ENCODE results near the gene DDX52.

The DDX52 gene, protein sequence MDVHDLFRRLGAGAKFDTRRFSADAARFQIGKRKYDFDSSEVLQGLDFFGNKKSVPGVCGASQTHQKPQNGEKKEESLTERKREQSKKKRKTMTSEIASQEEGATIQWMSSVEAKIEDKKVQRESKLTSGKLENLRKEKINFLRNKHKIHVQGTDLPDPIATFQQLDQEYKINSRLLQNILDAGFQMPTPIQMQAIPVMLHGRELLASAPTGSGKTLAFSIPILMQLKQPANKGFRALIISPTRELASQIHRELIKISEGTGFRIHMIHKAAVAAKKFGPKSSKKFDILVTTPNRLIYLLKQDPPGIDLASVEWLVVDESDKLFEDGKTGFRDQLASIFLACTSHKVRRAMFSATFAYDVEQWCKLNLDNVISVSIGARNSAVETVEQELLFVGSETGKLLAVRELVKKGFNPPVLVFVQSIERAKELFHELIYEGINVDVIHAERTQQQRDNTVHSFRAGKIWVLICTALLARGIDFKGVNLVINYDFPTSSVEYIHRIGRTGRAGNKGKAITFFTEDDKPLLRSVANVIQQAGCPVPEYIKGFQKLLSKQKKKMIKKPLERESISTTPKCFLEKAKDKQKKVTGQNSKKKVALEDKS

DNA sequence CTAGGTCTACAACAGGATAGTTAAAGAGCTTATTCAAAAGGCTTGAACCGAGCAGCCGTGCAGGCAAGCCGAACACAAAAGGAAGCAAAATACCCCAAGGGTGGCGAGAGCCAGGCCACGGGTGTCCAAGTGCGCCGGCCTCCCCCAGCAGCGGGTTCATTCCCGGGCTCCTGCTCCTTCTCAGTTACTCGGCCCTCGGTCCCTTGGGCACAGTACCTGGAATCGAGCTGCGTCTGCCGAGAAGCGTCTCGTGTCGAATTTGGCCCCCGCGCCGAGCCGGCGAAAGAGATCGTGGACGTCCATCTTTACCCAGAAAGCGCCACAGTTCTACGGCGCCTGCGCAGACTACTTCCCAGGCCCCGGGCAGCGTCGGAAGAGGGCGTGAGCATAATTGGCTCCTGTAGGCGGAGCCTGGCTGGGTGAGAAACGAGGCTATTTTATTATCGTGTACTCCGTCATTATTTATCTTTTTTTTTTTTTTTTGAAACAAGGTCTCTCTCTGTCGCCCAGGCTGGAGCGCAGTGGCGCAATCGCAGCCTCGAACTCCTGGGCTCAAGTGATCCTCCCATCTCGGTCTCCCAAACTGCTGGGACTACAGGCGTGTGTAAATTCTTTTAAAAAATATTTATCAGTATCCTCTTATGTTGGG is at the start of gene DDX52:
DDX52 (minus strand) TSS at position 329 of the 649 bp plus-strand sequence; CDS start at position 303, 26 bp downstream.
- Histone ChIP-seq H4K20me1 (ENCODE audit: insufficient read depth) (no peaks in the 10 kb centered on the region), H3K27ac (peak within 1 kb of the TSS; percentile 69), H3K4me2 (peak within 1 kb of the TSS; percentile 100), H3K4me1 (ENCODE audit: low read depth, poor library complexity, severe bottlenecking) (peaks cover 22% of the 10 kb centered on the region), H3K79me2 (ENCODE audit: insufficient read depth, low read depth) (peaks cover 50% of the 10 kb centered on the region), H3K9ac (peak within 1 kb of the TSS; percentile 85), H3K36me3 (ENCODE audit: insufficient read depth) (no peaks in the 10 kb centered on the region; the same call in 1 of the 2 replicates), H3K4me3 (IDR thresholded peaks at IDR 0.05; ENCODE audit: insufficient read depth, low read depth, low read length) (no peak within 1 kb of the TSS), H3K27me3 (ENCODE audit: insufficient read depth, low read depth) (no peaks in the 10 kb centered on the region), H2AFZ (ENCODE audit: low read depth) (peak within 1 kb of the TSS; percentile 95)
- TF ChIP-seq, protein P1, sequence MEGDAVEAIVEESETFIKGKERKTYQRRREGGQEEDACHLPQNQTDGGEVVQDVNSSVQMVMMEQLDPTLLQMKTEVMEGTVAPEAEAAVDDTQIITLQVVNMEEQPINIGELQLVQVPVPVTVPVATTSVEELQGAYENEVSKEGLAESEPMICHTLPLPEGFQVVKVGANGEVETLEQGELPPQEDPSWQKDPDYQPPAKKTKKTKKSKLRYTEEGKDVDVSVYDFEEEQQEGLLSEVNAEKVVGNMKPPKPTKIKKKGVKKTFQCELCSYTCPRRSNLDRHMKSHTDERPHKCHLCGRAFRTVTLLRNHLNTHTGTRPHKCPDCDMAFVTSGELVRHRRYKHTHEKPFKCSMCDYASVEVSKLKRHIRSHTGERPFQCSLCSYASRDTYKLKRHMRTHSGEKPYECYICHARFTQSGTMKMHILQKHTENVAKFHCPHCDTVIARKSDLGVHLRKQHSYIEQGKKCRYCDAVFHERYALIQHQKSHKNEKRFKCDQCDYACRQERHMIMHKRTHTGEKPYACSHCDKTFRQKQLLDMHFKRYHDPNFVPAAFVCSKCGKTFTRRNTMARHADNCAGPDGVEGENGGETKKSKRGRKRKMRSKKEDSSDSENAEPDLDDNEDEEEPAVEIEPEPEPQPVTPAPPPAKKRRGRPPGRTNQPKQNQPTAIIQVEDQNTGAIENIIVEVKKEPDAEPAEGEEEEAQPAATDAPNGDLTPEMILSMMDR (conservative IDR thresholded peaks at IDR 0.05; ENCODE audit: low read depth, low read length) = no peak; the same call in 1 of the 2 replicates

DNA sequence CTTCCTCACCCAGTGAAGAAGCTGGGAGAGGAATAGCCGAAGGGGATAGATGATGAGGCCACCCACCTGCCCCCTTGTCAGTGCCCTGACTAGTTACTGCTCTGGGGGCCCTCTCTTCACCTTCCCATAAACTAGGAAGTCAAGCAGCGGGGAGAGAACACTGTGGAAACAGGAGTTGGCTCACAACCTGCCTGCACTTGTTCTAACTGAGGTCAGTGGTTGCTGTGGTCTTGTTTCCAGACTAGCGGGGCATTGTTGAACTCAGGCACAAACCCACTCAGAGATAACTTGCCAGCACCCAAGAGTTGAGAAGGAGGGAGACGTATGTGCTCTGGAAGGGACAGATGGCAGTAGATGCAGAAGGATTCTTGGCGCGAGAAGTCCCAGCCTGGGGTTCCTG is 48.6 kb upstream of the DDX52 start:
- no peak overlapping the region for H3K4me3 ChIP-seq (IDR thresholded peaks at IDR 0.05; ENCODE audit: insufficient read depth, low read depth, low read length)
- H3K27ac ChIP-seq = no peak overlapping the region
- H3K36me3 ChIP-seq (ENCODE audit: insufficient read depth) = no peaks in the 10 kb centered on the region
- TF ChIP-seq, protein P1 (conservative IDR thresholded peaks at IDR 0.05; ENCODE audit: low read depth, low read length) = no peak
- H3K4me1 ChIP-seq (ENCODE audit: low read depth, poor library complexity, severe bottlenecking) = no peaks in the 10 kb centered on the region
- H3K4me2 ChIP-seq = no peak overlapping the region
- H3K79me2 ChIP-seq (ENCODE audit: insufficient read depth, low read depth) = no peaks in the 10 kb centered on the region
- no peak overlapping the region for H3K9ac ChIP-seq
- no peaks in the 10 kb centered on the region for H4K20me1 ChIP-seq (ENCODE audit: insufficient read depth)
- no peak overlapping the region for H2AFZ ChIP-seq (ENCODE audit: low read depth)
- no peaks in the 10 kb centered on the region for H3K27me3 ChIP-seq (ENCODE audit: insufficient read depth, low read depth)

DNA sequence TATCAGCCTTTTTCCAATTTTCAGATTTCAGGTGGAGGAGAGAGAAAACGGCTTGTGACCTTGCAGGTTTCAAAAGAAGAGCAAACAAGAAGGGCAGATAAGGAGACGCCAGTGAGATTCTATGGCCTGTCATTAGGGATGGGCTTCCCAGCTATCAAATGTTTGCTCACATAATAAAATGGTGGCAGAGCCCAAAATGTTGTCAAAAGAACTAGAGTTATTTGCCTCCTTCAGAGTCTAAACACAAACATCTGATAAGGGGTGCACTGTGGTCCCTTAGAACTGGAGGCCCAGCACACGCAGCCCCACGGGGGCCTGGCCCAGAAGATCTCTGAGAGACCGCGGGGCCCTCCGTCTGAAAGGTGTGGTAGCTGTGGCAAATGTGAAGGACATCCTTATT is 46.1 kb upstream of the DDX52 start:
- Histone ChIP-seq H2AFZ (ENCODE audit: low read depth) (no peak overlapping the region), H3K4me3 (IDR thresholded peaks at IDR 0.05; ENCODE audit: insufficient read depth, low read depth, low read length) (no peak overlapping the region), H3K27me3 (ENCODE audit: insufficient read depth, low read depth) (no peaks in the 10 kb centered on the region), H3K36me3 (ENCODE audit: insufficient read depth) (no peaks in the 10 kb centered on the region), H3K4me1 (ENCODE audit: low read depth, poor library complexity, severe bottlenecking) (no peaks in the 10 kb centered on the region), H4K20me1 (ENCODE audit: insufficient read depth) (no peaks in the 10 kb centered on the region), H3K27ac (no peak overlapping the region), H3K9ac (no peak overlapping the region), H3K4me2 (no peak overlapping the region), H3K79me2 (ENCODE audit: insufficient read depth, low read depth) (no peaks in the 10 kb centered on the region)
- TF ChIP-seq, protein P1 (conservative IDR thresholded peaks at IDR 0.05; ENCODE audit: low read depth, low read length) = no peak

DNA sequence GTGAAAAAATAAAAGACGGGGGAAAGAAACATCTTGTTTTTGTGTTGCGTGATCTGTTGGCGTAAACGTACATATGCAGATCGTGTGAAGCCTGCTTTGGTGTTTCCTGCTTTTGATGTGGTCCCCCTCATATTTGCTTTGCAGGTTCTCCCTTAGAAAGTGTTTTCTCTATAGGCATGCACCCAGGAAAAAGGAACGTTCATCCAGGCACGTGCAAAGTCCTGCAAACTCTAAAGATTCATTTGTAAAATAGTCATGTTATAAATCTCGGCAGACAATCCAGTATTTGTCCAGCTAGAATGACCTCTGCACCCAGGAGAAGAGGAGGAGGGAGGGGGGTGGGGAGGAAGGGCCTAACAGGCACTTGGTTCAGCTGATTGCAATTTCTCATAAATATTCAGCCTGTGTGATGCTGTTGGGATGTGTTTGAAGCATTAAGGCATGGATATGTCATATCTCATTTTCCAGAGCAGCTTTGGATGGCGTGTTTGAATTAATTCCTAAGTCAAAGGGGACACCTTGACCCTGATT is 40.3 kb upstream of the DDX52 start:
- Histone ChIP-seq H3K4me2 (no peak overlapping the region), H3K9ac (no peak overlapping the region), H3K79me2 (ENCODE audit: insufficient read depth, low read depth) (no peaks in the 10 kb centered on the region), H3K27ac (no peak overlapping the region), H3K4me3 (IDR thresholded peaks at IDR 0.05; ENCODE audit: insufficient read depth, low read depth, low read length) (no peak overlapping the region), H3K36me3 (ENCODE audit: insufficient read depth) (no peaks in the 10 kb centered on the region), H3K4me1 (ENCODE audit: low read depth, poor library complexity, severe bottlenecking) (no peaks in the 10 kb centered on the region), H3K27me3 (ENCODE audit: insufficient read depth, low read depth) (no peaks in the 10 kb centered on the region), H2AFZ (ENCODE audit: low read depth) (no peak overlapping the region), H4K20me1 (ENCODE audit: insufficient read depth) (no peaks in the 10 kb centered on the region)
- TF ChIP-seq, protein P1 (conservative IDR thresholded peaks at IDR 0.05; ENCODE audit: low read depth, low read length) = no peak
